H9 (cell line): ENCODE results near the gene CYSLTR2. TPM values are rescaled to one million over a fixed set of nuclear protein-coding genes. Genes with fewer than 3 reads are reported as not detected.

Experiments used
- DNase-seq: peaks from one replicate; pipeline ENCODE4 v3.0.0-alpha.2; 2017
- H2AFZ ChIP-seq: one replicate; pipeline ENCODE4 v1.6.1; 2013; ENCODE audit warnings: mild to moderate bottlenecking, low read length, control low read depth, moderate library complexity
- H2AK5ac ChIP-seq: 2 replicates; pipeline ENCODE4 v1.6.1; 2013; ENCODE audit warnings: low read length, control low read depth, mixed read lengths; ENCODE audit not compliant: insufficient read length
- H2BK120ac ChIP-seq: one replicate; pipeline ENCODE4 v1.6.1; 2013; ENCODE audit warnings: low read depth, mild to moderate bottlenecking, low read length, control low read depth, inconsistent platforms; ENCODE audit not compliant: poor library complexity, severe bottlenecking
- H2BK12ac ChIP-seq: 2 replicates; pipeline ENCODE4 v1.6.1; 2013; ENCODE audit warnings: low read length, control low read depth, mixed read lengths, low read depth; ENCODE audit not compliant: insufficient read length
- H2BK15ac ChIP-seq: 2 replicates; pipeline ENCODE4 v1.6.1; 2013; ENCODE audit warnings: low read depth, low read length, control low read depth
- H2BK20ac ChIP-seq: one replicate; pipeline ENCODE4 v1.6.1; 2013; ENCODE audit warnings: low read depth, mild to moderate bottlenecking, low read length, control low read depth, inconsistent platforms; ENCODE audit not compliant: poor library complexity, severe bottlenecking
- H2BK5ac ChIP-seq: 2 replicates; pipeline ENCODE4 v1.6.1; 2013; ENCODE audit warnings: low read length, control low read depth, mixed read lengths; ENCODE audit not compliant: insufficient read length
- H3K14ac ChIP-seq: 2 replicates; pipeline ENCODE4 v1.6.1; 2013; ENCODE audit warnings: low read length, control low read depth; ENCODE audit not compliant: insufficient read depth
- H3K18ac ChIP-seq: 2 replicates; pipeline ENCODE4 v1.6.1; 2013; ENCODE audit warnings: low read depth, mild to moderate bottlenecking, mixed read lengths, low read length, control low read depth; ENCODE audit not compliant: insufficient read length
- H3K23ac ChIP-seq: 2 replicates; pipeline ENCODE4 v1.6.1; 2013; ENCODE audit warnings: low read length, control low read depth, mixed read lengths, low read depth; ENCODE audit not compliant: insufficient read length
- H3K23me2 ChIP-seq: 2 replicates; pipeline ENCODE4 v1.6.1; 2013; ENCODE audit warnings: low read depth, mild to moderate bottlenecking, mixed read lengths, low read length, control low read depth; ENCODE audit not compliant: insufficient read length, poor library complexity, severe bottlenecking
- H3K27ac ChIP-seq: 2 replicates; pipeline ENCODE4 v1.5.1; 2013; ENCODE audit warnings: low read length, control low read depth, mixed read lengths, low read depth; ENCODE audit not compliant: insufficient read length
- H3K27me3 ChIP-seq: 2 replicates; pipeline ENCODE4 v1.6.1; 2013; ENCODE audit warnings: low read length, control low read depth, inconsistent platforms; ENCODE audit not compliant: insufficient read depth
- H3K4ac ChIP-seq: 2 replicates; pipeline ENCODE4 v1.6.1; 2013; ENCODE audit warnings: low read depth, mild to moderate bottlenecking, control low read depth, inconsistent platforms, low read length, moderate library complexity
- H3K4me1 ChIP-seq: 2 replicates; pipeline ENCODE4 v1.6.1; 2013; ENCODE audit warnings: low read length, control low read depth, inconsistent platforms; ENCODE audit not compliant: insufficient read depth
- H3K4me2 ChIP-seq: 2 replicates; pipeline ENCODE4 v1.6.1; 2013; ENCODE audit warnings: low read length, control low read depth, mixed read lengths; ENCODE audit not compliant: insufficient read length, insufficient read depth
- H3K56ac ChIP-seq: 2 replicates; pipeline ENCODE4 v1.6.1; 2013; ENCODE audit warnings: low read depth, mild to moderate bottlenecking, mixed read lengths, low read length, control low read depth; ENCODE audit not compliant: insufficient read length
- H3K79me1 ChIP-seq: 2 replicates; pipeline ENCODE4 v1.6.1; 2013; ENCODE audit warnings: low read depth, mild to moderate bottlenecking, moderate library complexity, low read length, control low read depth, inconsistent platforms; ENCODE audit not compliant: insufficient read depth, poor library complexity, severe bottlenecking
- H3K79me2 ChIP-seq: 2 replicates; pipeline ENCODE4 v1.6.1; 2013; ENCODE audit warnings: low read length, control low read depth, inconsistent platforms; ENCODE audit not compliant: insufficient read depth
- H3K9ac ChIP-seq: 2 replicates; pipeline ENCODE4 v1.6.1; 2013; ENCODE audit warnings: low read length, control low read depth, mixed read lengths; ENCODE audit not compliant: insufficient read length; ENCODE audit errors: extremely low read depth
- H3K9me3 ChIP-seq: one replicate; pipeline ENCODE4 v1.6.1; 2013; ENCODE audit warnings: low read depth, low read length, inconsistent platforms; ENCODE audit not compliant: control insufficient read depth
- H3T11ph ChIP-seq: one replicate; pipeline ENCODE4 v1.6.1; 2013; ENCODE audit warnings: mild to moderate bottlenecking, low read length, control low read depth, inconsistent platforms
- H4K20me1 ChIP-seq: one replicate; pipeline ENCODE4 v1.6.1; 2013; ENCODE audit not compliant: control insufficient read depth, insufficient read length, insufficient read depth
- H4K5ac ChIP-seq: 2 replicates; pipeline ENCODE4 v1.6.1; 2013; ENCODE audit warnings: low read depth, mild to moderate bottlenecking, mixed read lengths, low read length, control low read depth; ENCODE audit not compliant: insufficient read length
- H4K8ac ChIP-seq: replicated peaks from 2 replicates; pipeline ENCODE4 v1.6.1; 2013; ENCODE audit warnings: low read length, control low read depth, mixed read lengths, low read depth; ENCODE audit not compliant: insufficient read length
- H4K91ac ChIP-seq: 2 replicates; pipeline ENCODE4 v1.6.1; 2013; ENCODE audit warnings: low read depth, mild to moderate bottlenecking, moderate library complexity, mixed read lengths, low read length, control low read depth; ENCODE audit not compliant: insufficient read length
- H3K27ac Mint-ChIP-seq, 3 experiments: 2 replicates in 2 of 3; 3 replicates in 1 of 3; pipeline ENCODE4 v1.8.0; 2020 to 2021; ENCODE audit warnings: mixed read lengths in 3 of 3, mild to moderate bottlenecking in 1 of 3, moderate library complexity in 1 of 3
- H3K27me3 Mint-ChIP-seq: 2 replicates; pipeline ENCODE4 v1.8.0; 2021; ENCODE audit warnings: low read depth, mild to moderate bottlenecking, moderate library complexity, mixed read lengths
- H3K36me3 Mint-ChIP-seq, 3 experiments: 2 replicates in 2 of 3; 3 replicates in 1 of 3; pipeline ENCODE4 v1.8.0; 2020 to 2021; ENCODE audit warnings: low read depth in 3 of 3, mixed read lengths in 3 of 3; ENCODE audit not compliant: insufficient read depth in 1 of 3
- H3K4me1 Mint-ChIP-seq, 2 experiments: 2 replicates each; pipeline ENCODE4 v1.8.0; 2020; ENCODE audit warnings: mixed read lengths in 2 of 2
- H3K4me3 Mint-ChIP-seq, 2 experiments: 2 replicates in 1 of 2; 3 replicates in 1 of 2; pipeline ENCODE4 v1.8.0; 2020 to 2021; ENCODE audit warnings: mild to moderate bottlenecking in 2 of 2, mixed read lengths in 2 of 2, moderate library complexity in 1 of 2
- H3K9me3 Mint-ChIP-seq, 2 experiments: 2 replicates in 1 of 2; 3 replicates in 1 of 2; pipeline ENCODE4 v1.8.0; 2020; ENCODE audit warnings: mild to moderate bottlenecking in 2 of 2, mixed read lengths in 2 of 2, moderate library complexity in 1 of 2
- WGBS: extraction: QIAGEN DNeasy Blood & Tissue Kit; methylation state at CpG from one replicate; pipeline ENCODE4 v1.1.7; 2013; ENCODE audit warnings: missing lambda C conversion rate, low lambda C conversion rate, mixed read lengths; ENCODE audit not compliant: insufficient read length; ENCODE audit errors: extremely low coverage; 5-methylcytosine and 5-hydroxymethylcytosine counted together
- long read RNA-seq: library from polyadenylated mRNA; unstranded; transcript quantifications from one replicate; pipeline ENCODE4 v2.0.0, GENCODE V29; 2020
- total RNA-seq: library from RNA; stranded (reverse); gene quantifications from 2 replicates; pipeline ENCODE4 v1.2.1, GENCODE V29; 2021
- TF ChIP-seq, protein P1 (sequence below): fragments of 200-600 bp; sonication (generic); conservative IDR thresholded peaks from 3 replicates; pipeline ENCODE4 v1.8.0; 2021; ENCODE audit warnings: antibody characterized with exemption, mild to moderate bottlenecking

The CYSLTR2 gene
- not detected in 2 replicates for total RNA-seq
- long read RNA-seq: 0 reads

DNA sequence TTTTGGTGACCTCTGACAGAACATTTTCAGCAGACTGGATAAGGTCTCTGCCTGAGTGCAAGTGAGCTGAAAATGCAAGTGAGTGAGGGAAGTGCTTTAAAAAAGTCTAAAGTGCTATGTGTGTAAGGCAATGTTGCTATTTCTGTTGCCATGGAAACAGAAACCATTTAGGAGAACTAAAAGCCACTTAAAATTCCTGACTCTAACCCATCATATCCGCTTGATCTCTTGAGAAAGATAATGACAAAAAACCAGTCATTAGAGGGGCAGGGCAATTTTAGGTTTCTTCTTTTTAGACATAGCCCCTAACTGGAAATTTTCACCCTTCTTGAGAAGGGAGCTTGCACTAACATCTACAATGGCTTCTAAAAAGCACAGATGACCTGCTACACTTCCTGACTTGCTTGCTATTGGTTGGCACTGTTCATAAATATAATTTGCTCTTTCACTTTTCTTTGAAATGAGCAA is at the start of gene CYSLTR2:
TSS of gene CYSLTR2 (plus strand) at position 458 of the 468 bp plus-strand sequence. CDS start 52,889 bp downstream, outside the sequence.
- no peak within 1 kb of the TSS for H4K91ac ChIP-seq
- no peak for DNase-seq
- no peak within 1 kb of the TSS for H4K8ac ChIP-seq
- Mint-ChIP-seq H3K4me3 (no peak within 1 kb of the TSS), H3K27me3 (no peaks in the 10 kb centered on the region), H3K36me3 (no peaks in the 10 kb centered on the region), H3K27ac (no peak within 1 kb of the TSS), H3K9me3 (no peaks in the 10 kb centered on the region; a peak in 1 of 5 replicates), H3K4me1 (peaks cover 3 to 6% of the 10 kb centered on the region in 2 experiments; a peak in 3 of 4 replicates)
- no peak within 1 kb of the TSS for H2BK5ac ChIP-seq
- no peaks in the 10 kb centered on the region for H3K23me2 ChIP-seq
- H3K9ac ChIP-seq: no peak within 1 kb of the TSS
- no peak within 1 kb of the TSS for H2BK120ac ChIP-seq
- no peak within 1 kb of the TSS for H2BK20ac ChIP-seq
- H3K9me3 ChIP-seq: no peaks in the 10 kb centered on the region
- H3K14ac ChIP-seq: no peak within 1 kb of the TSS
- no peak within 1 kb of the TSS for H2AFZ ChIP-seq
- no peak within 1 kb of the TSS for H3K4me2 ChIP-seq
- TF ChIP-seq, protein P1, sequence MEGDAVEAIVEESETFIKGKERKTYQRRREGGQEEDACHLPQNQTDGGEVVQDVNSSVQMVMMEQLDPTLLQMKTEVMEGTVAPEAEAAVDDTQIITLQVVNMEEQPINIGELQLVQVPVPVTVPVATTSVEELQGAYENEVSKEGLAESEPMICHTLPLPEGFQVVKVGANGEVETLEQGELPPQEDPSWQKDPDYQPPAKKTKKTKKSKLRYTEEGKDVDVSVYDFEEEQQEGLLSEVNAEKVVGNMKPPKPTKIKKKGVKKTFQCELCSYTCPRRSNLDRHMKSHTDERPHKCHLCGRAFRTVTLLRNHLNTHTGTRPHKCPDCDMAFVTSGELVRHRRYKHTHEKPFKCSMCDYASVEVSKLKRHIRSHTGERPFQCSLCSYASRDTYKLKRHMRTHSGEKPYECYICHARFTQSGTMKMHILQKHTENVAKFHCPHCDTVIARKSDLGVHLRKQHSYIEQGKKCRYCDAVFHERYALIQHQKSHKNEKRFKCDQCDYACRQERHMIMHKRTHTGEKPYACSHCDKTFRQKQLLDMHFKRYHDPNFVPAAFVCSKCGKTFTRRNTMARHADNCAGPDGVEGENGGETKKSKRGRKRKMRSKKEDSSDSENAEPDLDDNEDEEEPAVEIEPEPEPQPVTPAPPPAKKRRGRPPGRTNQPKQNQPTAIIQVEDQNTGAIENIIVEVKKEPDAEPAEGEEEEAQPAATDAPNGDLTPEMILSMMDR: no peak
- no CpG with 5 or more reads among the region's 1 CpG for WGBS
- no peak within 1 kb of the TSS for H4K5ac ChIP-seq
- H2BK12ac ChIP-seq: no peak within 1 kb of the TSS
- no peaks in the 10 kb centered on the region for H3K79me2 ChIP-seq
- H3T11ph ChIP-seq: no peak within 1 kb of the TSS
- H3K79me1 ChIP-seq: no peaks in the 10 kb centered on the region
- H3K4me1 ChIP-seq: no peaks in the 10 kb centered on the region
- no peaks in the 10 kb centered on the region for H4K20me1 ChIP-seq
- H3K4ac ChIP-seq: no peak within 1 kb of the TSS
- no peak within 1 kb of the TSS for H3K56ac ChIP-seq
- H2AK5ac ChIP-seq: no peak within 1 kb of the TSS
- no peaks in the 10 kb centered on the region for H3K27me3 ChIP-seq
- no peak within 1 kb of the TSS for H2BK15ac ChIP-seq
- no peak within 1 kb of the TSS for H3K18ac ChIP-seq
- H3K27ac ChIP-seq: no peak within 1 kb of the TSS
- H3K23ac ChIP-seq: no peak within 1 kb of the TSS
